Smooth muscle cell (in vitro differentiated cells): ENCODE measurements around the gene PLCL1. TPM values are rescaled to one million over a fixed set of nuclear protein-coding genes. Genes with fewer than 3 reads are reported as not detected.

Experiments
- DNase-seq: peaks from one replicate; lab custom pipeline; 2025; ENCODE audit not compliant: unreplicated experiment; lab: John Stamatoyannopoulos, UW
- H2AFZ ChIP-seq: fragments of 200-600 bp; sonication (generic); 2 replicates; pipeline ENCODE4 v1.6.0; 2016; ENCODE audit warnings: antibody characterized with exemption, low read depth, mild to moderate bottlenecking
- H3F3A ChIP-seq: fragments of 200-600 bp; sonication (generic); 2 replicates; pipeline ENCODE4 v1.6.0; 2017; ENCODE audit warnings: antibody characterized with exemption, low read depth
- H3K27ac ChIP-seq: fragments of 200-600 bp; sonication (generic); 2 replicates; pipeline ENCODE4 v1.5.1; 2016; ENCODE audit warnings: low read depth, mild to moderate bottlenecking
- H3K27me3 ChIP-seq: fragments of 200-600 bp; sonication (generic); 2 replicates; pipeline ENCODE4 v1.6.1; 2016; ENCODE audit warnings: low read depth, mild to moderate bottlenecking
- H3K36me3 ChIP-seq: fragments of 200-600 bp; sonication (generic); 2 replicates; pipeline ENCODE4 v1.5.1; 2016; ENCODE audit warnings: low read depth
- H3K4me1 ChIP-seq: fragments of 200-600 bp; sonication (generic); 2 replicates; pipeline ENCODE4 v1.5.1; 2016; ENCODE audit warnings: low read depth
- H3K4me2 ChIP-seq: fragments of 200-600 bp; sonication (generic); 2 replicates; pipeline ENCODE4 v1.6.0; 2016; ENCODE audit warnings: mild to moderate bottlenecking
- H3K4me3 ChIP-seq: fragments of 200-600 bp; sonication (generic); 2 replicates; pipeline ENCODE4 v1.5.1; 2016; ENCODE audit warnings: mild to moderate bottlenecking
- H3K79me2 ChIP-seq: fragments of 200-600 bp; sonication (generic); 2 replicates; pipeline ENCODE4 v1.6.0; 2016; ENCODE audit warnings: low read depth, mild to moderate bottlenecking
- H3K9ac ChIP-seq: fragments of 200-600 bp; sonication (generic); 2 replicates; pipeline ENCODE4 v1.6.0; 2016; ENCODE audit warnings: low read depth
- H3K9me3 ChIP-seq: fragments of 200-600 bp; sonication (generic); replicated peaks from 2 replicates; pipeline ENCODE4 v1.5.1; 2016; ENCODE audit warnings: low read depth
- H4K20me1 ChIP-seq: fragments of 200-600 bp; sonication (generic); 2 replicates; pipeline ENCODE4 v1.6.0; 2016; ENCODE audit warnings: low read depth
- CTCF ChIP-seq: fragments of 200-600 bp; sonication (generic); IDR thresholded peaks from 2 replicates; pipeline ENCODE4 v1.5.1; 2017; ENCODE audit warnings: borderline replicate concordance, mild to moderate bottlenecking, antibody characterized with exemption; ENCODE audit not compliant: insufficient read depth, poor library complexity, severe bottlenecking
- WGBS: methylation state at CpG from one replicate; pipeline ENCODE4 v1.1.7; 2016; ENCODE audit warnings: low lambda C conversion rate; 5-methylcytosine and 5-hydroxymethylcytosine counted together
- polyA plus RNA-seq: library from polyadenylated mRNA; unstranded; fragments of >200 nt; fragmentation: Nextera tagmentation; extraction: Ambion mirVana; gene quantifications from 2 replicates; pipeline ENCODE4 v1.2.1, GENCODE V29; 2016
- total RNA-seq: library from RNA; depleted of rRNA; stranded (reverse); fragments of >200 nt; gene quantifications from 2 replicates; pipeline ENCODE4 v1.2.3, GENCODE V29; 2014

The PLCL1 gene
- total and polyA plus RNA-seq, 2 experiments from 2014 or later, result 0.87 to 1.3 TPM

GRCh38 chr2:198053776-198054175 lies 249.4 kb downstream of the PLCL1 start:
- 100% methylated on average over 1 of the region's 1 CpG for WGBS
- Histone ChIP-seq H3K27ac (no peak overlapping the region), H3K9me3 (no peaks in the 10 kb centered on the region), H3K27me3 (no peaks in the 10 kb centered on the region), H3K4me1 (no peaks in the 10 kb centered on the region), H2AFZ (no peak overlapping the region), H3K36me3 (no peaks in the 10 kb centered on the region), H3K9ac (no peak overlapping the region), H3K79me2 (no peaks in the 10 kb centered on the region), H4K20me1 (no peaks in the 10 kb centered on the region), H3K4me2 (no peak overlapping the region), H3K4me3 (no peak overlapping the region), H3F3A (no peaks in the 10 kb centered on the region)
- TF ChIP-seq CTCF, result no peak
- DNase-seq, result no peak

- no peak overlapping the region for H2AFZ ChIP-seq
- no peaks in the 10 kb centered on the region for H3K9me3 ChIP-seq
- no peaks in the 10 kb centered on the region for H3K4me1 ChIP-seq
- H3K4me2 ChIP-seq, result no peak overlapping the region
- H3K9ac ChIP-seq, result no peak overlapping the region
- no peaks in the 10 kb centered on the region for H3K36me3 ChIP-seq
- no peak overlapping the region for H3K4me3 ChIP-seq
- H3K27me3 ChIP-seq, result no peaks in the 10 kb centered on the region
- no peaks in the 10 kb centered on the region for H4K20me1 ChIP-seq
- peak; percentile 59 for TF ChIP-seq CTCF
- 48% methylated on average over 1 of the region's 1 CpG for WGBS
- no peak overlapping the region for H3K27ac ChIP-seq
- DNase-seq, result no peak
- no peaks in the 10 kb centered on the region for H3F3A ChIP-seq
- no peaks in the 10 kb centered on the region for H3K79me2 ChIP-seq
Measured at GRCh38 chr2:198054299-198054698, 249.9 kb downstream of the PLCL1 start.

GRCh38 chr2:198055716-198056115 lies 251.3 kb downstream of the PLCL1 start:
- Histone ChIP-seq H2AFZ (no peak overlapping the region), H4K20me1 (no peaks in the 10 kb centered on the region), H3K79me2 (no peaks in the 10 kb centered on the region), H3K4me2 (no peak overlapping the region), H3K27me3 (peaks cover 5% of the 10 kb centered on the region), H3K36me3 (no peaks in the 10 kb centered on the region), H3K27ac (no peak overlapping the region), H3K9ac (no peak overlapping the region), H3K9me3 (no peaks in the 10 kb centered on the region), H3F3A (no peaks in the 10 kb centered on the region), H3K4me3 (no peak overlapping the region), H3K4me1 (no peaks in the 10 kb centered on the region)
- DNase-seq, result no peak
- WGBS, result 95% methylated on average over 2 of the region's 2 CpGs
- no peak for TF ChIP-seq CTCF

GRCh38 chr2:198056836-198057235 lies 252.4 kb downstream of the PLCL1 start:
- TF ChIP-seq CTCF, result no peak
- DNase-seq, result no peak
- Histone ChIP-seq H3K9ac (no peak overlapping the region), H3K79me2 (no peaks in the 10 kb centered on the region), H3F3A (no peaks in the 10 kb centered on the region), H3K4me2 (no peak overlapping the region), H3K4me1 (no peaks in the 10 kb centered on the region), H3K36me3 (no peaks in the 10 kb centered on the region), H3K9me3 (no peaks in the 10 kb centered on the region), H4K20me1 (no peaks in the 10 kb centered on the region), H3K27ac (no peak overlapping the region), H2AFZ (no peak overlapping the region), H3K4me3 (no peak overlapping the region), H3K27me3 (peaks cover 9% of the 10 kb centered on the region)
- 90% methylated on average over 2 of the region's 2 CpGs for WGBS
